Lung (tissue), 12 donors: ENCODE results near the gene DZIP1. TPM values are rescaled to one million over a fixed set of nuclear protein-coding genes. Genes with fewer than 3 reads are reported as not detected.

ENCODE experiments used
- ATAC-seq: fragments of 200-7000 bp; cut with Tn5 transposase; one replicate; pipeline ENCODE4 v1.9.1; 2020; ENCODE audit warnings: moderate number of reproducible peaks; ENCODE audit not compliant: insufficient read depth, low FRiP score
- DNase-seq, 3 donors: peaks; one replicate each; pipeline ENCODE4 v3.0.0-alpha.2; 2013 to 2017
- H3K27ac ChIP-seq, 2 donors: one replicate each; pipeline ENCODE4 v1.5.1; 2013; ENCODE audit warnings: mild to moderate bottlenecking in 2 of 2, moderate library complexity in 2 of 2, control low read depth in 1 of 2, inconsistent platforms in 1 of 2, low read depth in 1 of 2, low read length in 1 of 2
- H3K27me3 ChIP-seq, 3 donors: one replicate each; pipeline ENCODE4 v1.5.1; 2013; ENCODE audit warnings: low read length in 2 of 3; ENCODE audit not compliant: control insufficient read depth in 3 of 3, insufficient read depth in 3 of 3
- H3K36me3 ChIP-seq, 4 donors: one replicate each; pipeline ENCODE4 v1.5.1; 2013; ENCODE audit warnings: low read length in 4 of 4, mild to moderate bottlenecking in 1 of 4, moderate library complexity in 1 of 4; ENCODE audit not compliant: control insufficient read depth in 4 of 4, insufficient read depth in 4 of 4
- H3K4me1 ChIP-seq, 5 donors: one replicate each; pipeline ENCODE4 v1.5.1; 2013; ENCODE audit warnings: low read length in 5 of 5, mild to moderate bottlenecking in 2 of 5, moderate library complexity in 1 of 5; ENCODE audit not compliant: control insufficient read depth in 5 of 5, insufficient read depth in 5 of 5
- H3K4me3 ChIP-seq: one replicate; pipeline ENCODE4 v1.5.1; 2013; ENCODE audit warnings: mild to moderate bottlenecking, control low read depth, moderate library complexity
- H3K9ac ChIP-seq, 2 donors: one replicate each; pipeline ENCODE4 v1.5.1; 2013; ENCODE audit warnings: low read length in 2 of 2, control low read depth in 1 of 2; ENCODE audit not compliant: insufficient read depth in 1 of 2
- H3K9me3 ChIP-seq, 4 donors: one replicate each; pipeline ENCODE4 v1.5.1; 2013; ENCODE audit warnings: low read length in 3 of 4, mild to moderate bottlenecking in 1 of 4, moderate library complexity in 1 of 4; ENCODE audit not compliant: control insufficient read depth in 4 of 4, insufficient read depth in 3 of 4
- WGBS, 2 donors: extraction: QIAGEN DNeasy Blood & Tissue Kit; methylation state at CpG; one replicate each; pipeline ENCODE4 v1.1.7; 2013; 5-methylcytosine and 5-hydroxymethylcytosine counted together
- polyA plus RNA-seq, 2 donors: library from polyadenylated mRNA; stranded (reverse); fragments of 200-250 nt; gene quantifications; one replicate each; pipeline ENCODE4 v1.2.1, GENCODE V29; 2013
- total RNA-seq, 2 donors: library from RNA; depleted of rRNA in 1 of 2; stranded (reverse); fragments of >200 nt in 1 of 2; gene quantifications; one replicate each; pipeline ENCODE4 v1.2.1, GENCODE V29; 2014 to 2021
- TF ChIP-seq, protein P1 (sequence below): IDR thresholded peaks from 2 replicates; pipeline ENCODE4 v1.5.1; 2012; ENCODE audit warnings: mild to moderate bottlenecking; ENCODE audit errors: control extremely low read depth, extremely low read depth
- donor health status: control.
- donor health status: control.
- donor health status: Bipolar disorder and iron deficiency.
- donor health status: healthy.
- donor health status: DM: yes; HTN: yes; CAD: no.

The DZIP1 gene
- total and polyA plus RNA-seq, 4 donors, result 3.9 to 26.4 (median 7.7) TPM

DNA sequence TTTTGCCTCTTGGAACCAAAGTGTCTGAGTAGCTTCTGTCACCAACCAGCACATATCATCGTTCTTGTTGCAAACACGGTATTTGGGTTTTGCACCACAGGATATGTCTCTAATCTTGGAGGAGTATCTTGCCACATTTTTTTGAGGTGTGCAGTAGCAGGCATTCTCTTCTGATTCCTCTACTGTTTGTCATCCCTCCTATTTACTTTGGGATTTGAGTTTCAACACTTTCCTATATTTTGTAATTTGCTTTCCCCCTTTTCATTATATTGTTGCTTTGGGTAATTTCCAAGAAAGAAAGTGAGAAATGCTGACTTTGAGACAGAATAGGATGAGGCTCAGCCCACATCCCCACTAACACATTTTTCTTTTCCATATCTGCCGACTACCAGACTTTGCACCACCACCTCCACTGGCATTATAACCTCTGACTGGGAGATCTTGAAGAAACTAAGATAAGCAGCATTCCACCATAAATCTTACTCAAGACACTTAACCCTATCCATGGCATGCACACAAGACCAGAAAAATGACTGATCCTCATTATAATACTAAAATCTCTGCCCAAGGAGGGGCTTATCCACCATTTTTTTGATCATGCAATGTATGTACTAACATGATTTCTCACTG is 12.0 kb upstream of the DZIP1 start:
- DNase-seq, result no peak

DNA sequence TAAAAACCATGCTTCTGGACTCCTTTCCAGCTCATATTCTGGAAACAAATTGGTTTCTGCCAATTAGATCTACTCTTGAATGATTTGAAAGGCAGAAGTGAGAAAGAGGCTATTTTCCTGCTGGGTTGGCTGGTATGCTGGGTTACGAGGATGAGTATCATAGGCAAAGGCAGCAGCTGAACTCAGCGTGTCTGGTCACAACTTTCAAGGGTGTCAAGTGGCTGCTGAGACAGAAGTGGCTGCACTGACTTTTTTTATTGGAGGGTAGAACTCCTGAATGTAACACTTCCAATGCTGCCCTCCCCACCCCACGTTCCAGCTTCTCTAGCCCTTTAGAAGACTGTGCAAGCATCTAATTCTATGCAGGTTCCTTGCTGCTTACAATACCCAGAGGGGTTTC is 8.3 kb upstream of the DZIP1 start:
- H3K9ac ChIP-seq, result no peak overlapping the region
- H3K4me3 ChIP-seq, result no peak overlapping the region
- WGBS, 2 donors, result 56 to 65% methylated on average over 3 of the region's 3 CpGs
- DNase-seq (no peak), ATAC-seq (no peak)
- TF ChIP-seq, protein P1, sequence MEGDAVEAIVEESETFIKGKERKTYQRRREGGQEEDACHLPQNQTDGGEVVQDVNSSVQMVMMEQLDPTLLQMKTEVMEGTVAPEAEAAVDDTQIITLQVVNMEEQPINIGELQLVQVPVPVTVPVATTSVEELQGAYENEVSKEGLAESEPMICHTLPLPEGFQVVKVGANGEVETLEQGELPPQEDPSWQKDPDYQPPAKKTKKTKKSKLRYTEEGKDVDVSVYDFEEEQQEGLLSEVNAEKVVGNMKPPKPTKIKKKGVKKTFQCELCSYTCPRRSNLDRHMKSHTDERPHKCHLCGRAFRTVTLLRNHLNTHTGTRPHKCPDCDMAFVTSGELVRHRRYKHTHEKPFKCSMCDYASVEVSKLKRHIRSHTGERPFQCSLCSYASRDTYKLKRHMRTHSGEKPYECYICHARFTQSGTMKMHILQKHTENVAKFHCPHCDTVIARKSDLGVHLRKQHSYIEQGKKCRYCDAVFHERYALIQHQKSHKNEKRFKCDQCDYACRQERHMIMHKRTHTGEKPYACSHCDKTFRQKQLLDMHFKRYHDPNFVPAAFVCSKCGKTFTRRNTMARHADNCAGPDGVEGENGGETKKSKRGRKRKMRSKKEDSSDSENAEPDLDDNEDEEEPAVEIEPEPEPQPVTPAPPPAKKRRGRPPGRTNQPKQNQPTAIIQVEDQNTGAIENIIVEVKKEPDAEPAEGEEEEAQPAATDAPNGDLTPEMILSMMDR, result no peak
- no peaks in the 10 kb centered on the region for H3K4me1 ChIP-seq
- H3K27ac ChIP-seq, result no peak overlapping the region
- no peaks in the 10 kb centered on the region for H3K36me3 ChIP-seq
- H3K9me3 ChIP-seq, result no peaks in the 10 kb centered on the region
- H3K27me3 ChIP-seq, result no peaks in the 10 kb centered on the region

More for the DNA sequence above, 12.0 kb upstream of the DZIP1 start:
- 58 to 69% methylated on average over 3 of the region's 3 CpGs for WGBS, 2 donors
- TF ChIP-seq, protein P1, result no peak
- Histone ChIP-seq H3K27ac (no peak overlapping the region), H3K4me3 (no peak overlapping the region), H3K9ac (no peak overlapping the region), H3K36me3 (no peaks in the 10 kb centered on the region), H3K27me3 (no peaks in the 10 kb centered on the region), H3K4me1 (no peaks in the 10 kb centered on the region), H3K9me3 (no peaks in the 10 kb centered on the region)
- ATAC-seq, result no peak

DNA sequence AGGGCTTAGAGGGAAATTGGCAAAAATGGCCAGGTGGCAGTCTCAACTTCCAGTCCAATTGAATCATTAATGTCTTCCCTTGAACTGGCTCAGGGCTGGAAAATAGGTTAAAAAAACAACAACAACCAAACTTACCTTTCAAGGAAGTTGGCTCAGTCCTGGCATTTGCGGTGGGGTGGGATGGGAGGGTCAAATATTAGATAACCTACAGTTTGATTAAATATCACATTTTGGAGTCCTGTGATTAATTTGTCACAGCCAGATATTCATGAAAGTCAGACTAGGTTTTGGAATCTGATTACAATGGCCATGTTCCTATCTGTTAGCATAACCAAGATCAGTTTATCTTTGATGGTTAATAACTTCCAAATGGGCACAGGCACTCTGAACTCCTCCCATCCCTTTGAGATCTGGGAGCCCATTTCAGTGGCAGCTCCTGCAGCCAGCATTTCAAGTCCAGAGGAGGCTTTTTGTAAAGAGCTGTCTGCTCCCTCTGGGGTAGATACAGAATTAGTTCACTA is 7.8 kb upstream of the DZIP1 start:
- Histone ChIP-seq H3K36me3 (no peaks in the 10 kb centered on the region), H3K27me3 (no peaks in the 10 kb centered on the region), H3K9me3 (no peaks in the 10 kb centered on the region), H3K9ac (no peak overlapping the region), H3K4me1 (no peaks in the 10 kb centered on the region), H3K27ac (no peak overlapping the region), H3K4me3 (no peak overlapping the region)
- ATAC-seq, result no peak
- 38 to 91% methylated on average over 1 of the region's 1 CpG for WGBS, 2 donors
- TF ChIP-seq, protein P1, result no peak
- DNase-seq, result no peak
